ENCODE measurements around the gene MYBL2. TPM values are rescaled to one million over a fixed set of nuclear protein-coding genes. Genes with fewer than 3 reads are reported as not detected.

Gene MYBL2
- total RNA-seq, 4 donors from 2014 or later: not detected

- H3K27me3 ChIP-seq: peaks cover 0 to 53% of the 10 kb centered on the region in 2 donors
Observed at GRCh38 chr20:43665466-43666176, 1.3 kb upstream of the MYBL2 start.

GRCh38 chr20:43667341-43668132 lies 623 bp downstream of the MYBL2 start:
- H3K4me3 ChIP-seq: peak overlapping the region in 2 of 4 donors; percentile 12 to 41
- no peak for DNase-seq (ENCODE audit: low spot score in 2 of 2)
- H3K27me3 ChIP-seq: peaks cover 0 to 53% of the 10 kb centered on the region in 2 donors
- H3K27ac ChIP-seq: no peak overlapping the region
- H3K36me3 ChIP-seq: no peaks in the 10 kb centered on the region
- WGBS, 2 donors: 9 to 10% methylated on average over 18 to 20 of the region's 34 CpGs
- TF ChIP-seq CTCF (IDR thresholded peaks at IDR 0.05) (no peak), POLR2A (IDR thresholded peaks at IDR 0.05) (no peak), EP300 (IDR thresholded peaks at IDR 0.05) (no peak)
- no peaks in the 10 kb centered on the region for H3K9me3 ChIP-seq
- peaks cover 0 to 15% (median 4%) of the 10 kb centered on the region in 4 donors for H3K4me1 ChIP-seq

More at GRCh38 chr20:43665466-43666176, 1.3 kb upstream of the MYBL2 start:
- TF ChIP-seq EP300 (IDR thresholded peaks at IDR 0.05) (no peak), POLR2A (IDR thresholded peaks at IDR 0.05) (no peak), CTCF (IDR thresholded peaks at IDR 0.05) (no peak)
- Histone ChIP-seq H3K36me3 (no peaks in the 10 kb centered on the region), H3K27ac (no peak overlapping the region), H3K4me1 (peaks cover 0 to 15% (median 4%) of the 10 kb centered on the region in 4 donors), H3K4me3 (no peak overlapping the region), H3K9me3 (no peaks in the 10 kb centered on the region)
- DNase-seq (ENCODE audit: low spot score in 2 of 2): no peak
- WGBS, 2 donors: 64 to 77% methylated on average over 6 of the region's 6 CpGs

- no peak for TF ChIP-seq CTCF (IDR thresholded peaks at IDR 0.05)
- no peak for DNase-seq (ENCODE audit: low spot score in 2 of 2)
- WGBS, 2 donors: 92% methylated on average over 3 of the region's 3 CpGs
- H3K27me3 ChIP-seq: peaks cover 0 to 49% of the 10 kb centered on the region in 2 donors
- no peaks in the 10 kb centered on the region for H3K36me3 ChIP-seq
- H3K27ac ChIP-seq: no peak overlapping the region
- H3K9me3 ChIP-seq: no peaks in the 10 kb centered on the region
- no peak overlapping the region for H3K4me3 ChIP-seq
- peaks cover 0 to 15% (median 4%) of the 10 kb centered on the region in 4 donors for H3K4me1 ChIP-seq
Observed at GRCh38 chr20:43669332-43669731, 2.4 kb downstream of the MYBL2 start.

- H3K27me3 ChIP-seq: peaks cover 0 to 40% of the 10 kb centered on the region in 2 donors
- 93 to 96% methylated on average over 2 of the region's 2 CpGs for WGBS, 2 donors
Observed at GRCh38 chr20:43670423-43670822, 3.5 kb downstream of the MYBL2 start.

More at GRCh38 chr20:43670423-43670822, 3.5 kb downstream of the MYBL2 start:
- Histone ChIP-seq H3K4me3 (no peak overlapping the region), H3K4me1 (peaks cover 0 to 15% (median 4%) of the 10 kb centered on the region in 4 donors), H3K27ac (no peak overlapping the region), H3K36me3 (no peaks in the 10 kb centered on the region), H3K9me3 (no peaks in the 10 kb centered on the region)
- DNase-seq (ENCODE audit: low spot score in 2 of 2): no peak
- TF ChIP-seq EP300 (IDR thresholded peaks at IDR 0.05): no peak
- TF ChIP-seq POLR2A (IDR thresholded peaks at IDR 0.05): no peak
- no peak for TF ChIP-seq CTCF (IDR thresholded peaks at IDR 0.05)
